NCI-H1092 treated with DMSO at 0.1 percent for 48 hours (cell line): Measurements from ENCODE around the gene FABP1.
A peak's percentile ranks its signal among the peaks of the same experiment; 100 is the strongest.

Source experiments
- DNase-seq: peaks from one replicate; lab custom pipeline; 2025; lab: John Stamatoyannopoulos, UW

FABP1 gene

GRCh38 chr2:88127888-88128653 is at the start of gene FABP1:
Gene FABP1 (minus strand): TSS chr2:88128062. CDS start chr2:88128017, 45 bp downstream.
- DNase-seq = no peak

- DNase-seq = no peak
Measured at GRCh38 chr2:88177556-88177955, 49.7 kb upstream of the FABP1 start.

- peak; percentile 79 for DNase-seq
Measured at GRCh38 chr2:88176352-88176984, 48.6 kb upstream of the FABP1 start.

- no peak for DNase-seq
Measured at GRCh38 chr2:88172882-88173281, 45.0 kb upstream of the FABP1 start.

- no peak for DNase-seq
Measured at GRCh38 chr2:88171966-88172365, 44.1 kb upstream of the FABP1 start.

- no peak for DNase-seq
Measured at GRCh38 chr2:88170472-88170892, 42.6 kb upstream of the FABP1 start.

GRCh38 chr2:88168386-88168785 is 40.5 kb upstream of the FABP1 start:
- DNase-seq = no peak

GRCh38 chr2:88167740-88168139 is 39.9 kb upstream of the FABP1 start:
- no peak for DNase-seq

GRCh38 chr2:88165332-88166003 is 37.6 kb upstream of the FABP1 start:
- no peak for DNase-seq

GRCh38 chr2:88161446-88162244 is 33.8 kb upstream of the FABP1 start:
- no peak for DNase-seq

- no peak for DNase-seq
Measured at GRCh38 chr2:88160517-88160916, 32.7 kb upstream of the FABP1 start.

GRCh38 chr2:88159955-88160415 is 32.1 kb upstream of the FABP1 start:
- DNase-seq = peak; percentile 19

GRCh38 chr2:88159481-88159880 is 31.6 kb upstream of the FABP1 start:
- DNase-seq = no peak

- no peak for DNase-seq
Measured at GRCh38 chr2:88148929-88149438, 21.1 kb upstream of the FABP1 start.

GRCh38 chr2:88147145-88147544 is 19.3 kb upstream of the FABP1 start:
- DNase-seq = no peak

- DNase-seq = no peak
Measured at GRCh38 chr2:88146590-88146989, 18.7 kb upstream of the FABP1 start.

- DNase-seq = no peak
Measured at GRCh38 chr2:88144914-88145497, 17.1 kb upstream of the FABP1 start.

- DNase-seq = no peak
Measured at GRCh38 chr2:88144271-88144670, 16.4 kb upstream of the FABP1 start.

GRCh38 chr2:88141952-88142351 is 14.1 kb upstream of the FABP1 start:
- DNase-seq = no peak

GRCh38 chr2:88139804-88140203 is 11.9 kb upstream of the FABP1 start:
- no peak for DNase-seq

GRCh38 chr2:88139203-88139702 is 11.4 kb upstream of the FABP1 start:
- no peak for DNase-seq
